Muscle of arm (tissue), 12 donors: ENCODE results near the gene RIN3. TPM values are rescaled to one million over a fixed set of nuclear protein-coding genes. Genes with fewer than 3 reads are reported as not detected.
"Not testable (repeated sequence)": the region's sequence is repeated elsewhere in the genome, so short reads cannot be mapped to it uniquely, and the experiment has no call there.

Experiments used
- DNase-seq: peaks from one replicate; pipeline ENCODE4 v3.0.0-alpha.2; 2013
- polyA plus RNA-seq, 12 donors: library from polyadenylated mRNA; unstranded; fragments of 120-200 nt; gene quantifications; one replicate each; pipeline ENCODE4 v1.2.1, GENCODE V29; 2013; ENCODE audit not compliant: insufficient read length in 12 of 12

RIN3 gene
- polyA plus RNA-seq, 12 donors: 9.8 to 50.6 (median 12.1) TPM; not detected in 1

DNA sequence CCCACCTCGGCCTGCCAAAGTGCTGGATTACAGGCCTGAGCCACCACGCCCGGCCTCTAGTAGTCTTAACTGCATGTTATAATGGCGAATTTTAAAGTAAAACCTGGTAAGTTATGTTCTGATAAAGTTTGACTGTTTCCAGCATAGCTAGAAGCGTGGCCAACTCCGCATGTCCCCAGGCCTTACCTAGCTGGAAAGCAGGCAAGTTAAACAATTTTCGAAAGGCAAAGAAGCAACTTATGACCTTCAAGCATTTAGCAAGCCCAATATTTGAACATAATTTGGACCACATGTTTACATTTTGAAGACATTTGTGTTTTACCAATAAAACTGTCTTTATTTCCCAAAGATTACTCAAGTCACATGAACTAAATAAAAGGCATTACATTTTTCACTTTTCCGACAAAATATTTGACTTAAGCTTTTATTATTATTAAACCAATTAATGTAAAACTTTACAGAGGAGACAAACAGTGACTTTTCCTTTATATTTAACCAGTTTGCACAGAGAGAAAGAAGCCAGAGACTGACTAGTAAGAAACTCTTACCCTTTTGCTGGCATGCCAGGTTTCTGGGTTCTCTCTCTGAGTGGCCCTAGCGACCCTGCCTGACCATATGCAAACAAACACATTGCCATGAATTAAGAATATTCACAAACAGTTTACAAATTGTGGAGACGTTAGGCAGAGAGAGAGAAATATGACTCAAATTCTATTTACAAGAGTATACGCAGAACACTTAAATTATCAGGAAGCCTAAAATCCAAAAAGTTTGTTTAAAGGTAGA is 106.3 kb downstream of the RIN3 start:
- DNase-seq: no peak

DNA sequence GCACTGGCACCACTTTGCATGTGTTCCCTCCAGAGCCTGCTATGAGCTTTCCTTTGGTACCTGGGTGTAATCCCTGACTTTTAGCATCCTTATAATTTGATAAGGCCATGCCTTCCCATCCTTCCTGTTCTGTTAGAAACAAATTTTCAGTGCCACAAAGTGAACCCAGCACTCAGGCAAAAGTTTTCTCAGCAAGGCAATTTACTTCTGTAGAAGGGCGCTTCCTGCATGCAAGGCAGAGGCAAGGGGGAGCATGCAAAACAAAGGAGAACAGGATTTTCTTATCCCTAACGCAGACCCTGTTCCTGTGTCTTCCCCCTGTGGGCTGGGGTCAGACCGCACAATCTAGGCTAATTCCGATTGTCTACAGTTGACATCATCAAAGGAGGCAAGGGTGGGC is 108.7 kb downstream of the RIN3 start:
- no peak for DNase-seq

DNA sequence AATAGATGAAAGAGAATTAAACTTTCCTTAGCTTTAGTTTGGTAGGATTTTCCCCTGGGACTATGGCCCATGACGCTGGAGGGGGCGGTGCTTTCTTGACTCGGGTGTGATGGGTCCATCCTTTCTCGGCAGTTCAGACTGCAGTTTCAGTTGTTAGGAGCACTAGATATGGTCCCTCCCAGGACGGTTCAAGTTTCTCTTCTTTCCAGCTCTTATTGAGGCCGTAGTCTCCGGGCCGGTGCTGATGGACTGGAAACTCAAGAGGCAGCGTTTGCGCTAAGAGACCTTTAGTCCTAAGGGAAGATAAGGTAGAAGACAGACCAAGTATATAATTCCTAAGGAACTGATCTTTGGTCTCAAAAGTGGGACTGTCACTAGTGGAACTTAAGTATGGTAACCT is 111.2 kb downstream of the RIN3 start:
- no peak for DNase-seq

GRCh38 chr14:92625213-92625612 is 111.6 kb downstream of the RIN3 start:
- no peak for DNase-seq

GRCh38 chr14:92626041-92626440 is 112.5 kb downstream of the RIN3 start:
- no peak for DNase-seq

DNA sequence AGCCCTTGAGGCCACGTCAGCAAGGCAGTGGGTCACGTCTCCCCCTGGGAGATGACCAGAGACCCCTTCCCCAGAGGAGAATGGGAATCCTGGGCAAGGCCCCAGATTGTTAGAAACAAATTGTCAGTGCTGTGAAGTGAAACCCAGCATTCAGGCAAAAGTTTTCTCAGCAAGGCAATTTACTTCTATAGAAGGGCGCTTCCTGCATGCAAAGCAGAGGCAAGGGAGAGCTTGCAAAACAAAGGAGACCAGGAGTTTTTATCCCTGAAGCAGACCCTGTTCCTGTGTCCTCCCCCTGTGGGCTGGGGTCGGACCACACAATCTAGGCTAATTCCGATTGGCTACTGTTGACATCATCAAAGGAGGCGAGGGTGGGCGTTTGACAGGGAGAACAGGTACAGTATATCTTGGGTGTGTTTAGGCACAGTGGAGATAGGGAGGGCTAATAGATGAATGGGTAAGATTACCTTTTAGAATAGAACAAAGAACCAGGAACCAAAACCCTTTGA is 114.2 kb downstream of the RIN3 start:
- DNase-seq: no peak

GRCh38 chr14:92628636-92629035 is 115.1 kb downstream of the RIN3 start:
- DNase-seq: no peak

GRCh38 chr14:92630367-92630766 is 116.8 kb downstream of the RIN3 start:
- DNase-seq: no peak

DNA sequence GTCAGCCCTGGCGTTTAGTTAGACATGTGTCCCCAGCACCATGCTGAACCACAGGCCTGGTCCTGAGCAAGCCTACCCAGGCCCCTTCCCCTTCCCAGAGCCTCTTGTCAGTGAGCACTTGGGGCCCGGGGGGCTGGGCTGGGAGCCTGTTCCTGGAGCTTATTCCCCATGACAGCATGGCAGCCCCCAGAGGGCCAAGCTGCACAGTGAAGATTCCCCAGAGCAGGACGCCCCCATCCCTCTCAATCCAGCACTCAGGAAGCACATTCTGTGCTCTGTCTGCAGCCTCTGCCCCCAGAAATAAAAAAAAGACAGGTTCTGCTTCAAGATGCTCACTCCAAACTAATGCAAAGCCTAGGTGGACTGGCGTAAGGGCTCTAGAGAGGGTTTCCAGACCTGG is 117.5 kb downstream of the RIN3 start:
- no peak for DNase-seq

- DNase-seq: no peak
Observed at GRCh38 chr14:92632546-92633273, 119.1 kb downstream of the RIN3 start.

- DNase-seq: no peak
Observed at GRCh38 chr14:92633274-92633616, 119.7 kb downstream of the RIN3 start.

GRCh38 chr14:92633724-92634123 is 120.1 kb downstream of the RIN3 start:
- no peak for DNase-seq

GRCh38 chr14:92635031-92635430 is 121.5 kb downstream of the RIN3 start:
- no peak for DNase-seq

DNA sequence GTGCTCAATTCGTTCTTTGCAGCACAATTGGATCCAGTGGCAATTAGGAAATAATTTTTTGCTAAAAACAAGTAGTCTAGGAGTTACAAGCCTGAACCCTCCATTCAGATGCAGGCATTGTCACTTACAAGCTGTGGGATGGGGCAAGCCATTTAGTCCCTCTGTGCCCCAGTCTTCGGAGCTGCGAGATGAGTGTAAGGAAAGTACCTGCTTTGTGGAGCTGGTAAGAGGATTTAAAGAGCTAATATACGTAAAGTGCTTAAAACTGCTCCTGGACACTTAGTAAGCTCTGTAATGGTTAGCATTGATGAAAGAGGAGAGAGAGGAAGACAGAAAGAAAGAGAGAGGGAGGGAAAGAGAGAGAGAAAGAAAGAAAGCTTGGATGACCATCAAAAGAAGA is 122.3 kb downstream of the RIN3 start:
- DNase-seq: no peak

GRCh38 chr14:92637228-92637627 is 123.6 kb downstream of the RIN3 start:
- DNase-seq: no peak

- DNase-seq: no peak
Observed at GRCh38 chr14:92637864-92638263, 124.3 kb downstream of the RIN3 start.

GRCh38 chr14:92638266-92638665 is 124.7 kb downstream of the RIN3 start:
- DNase-seq: no peak

DNA sequence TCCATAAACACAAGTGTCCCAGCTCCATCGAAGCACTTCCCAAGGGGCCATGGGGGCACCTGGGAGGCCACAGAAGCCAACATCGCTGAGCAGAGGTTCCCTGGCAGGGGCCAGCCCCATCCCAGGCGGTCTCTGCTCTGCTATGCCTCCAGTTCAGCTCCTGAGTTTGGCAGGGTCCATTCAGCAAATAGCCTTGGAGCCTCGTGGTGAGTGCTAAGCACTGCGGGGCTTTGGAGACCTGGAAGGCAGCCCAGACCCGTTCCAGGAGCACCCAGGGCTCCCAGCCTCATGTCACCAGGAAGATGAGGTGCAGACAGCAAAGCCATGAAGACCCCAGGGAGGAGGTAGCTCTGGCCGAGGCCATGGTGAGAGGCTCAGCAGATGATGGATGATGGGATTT is 125.3 kb downstream of the RIN3 start:
- DNase-seq: no peak

DNA sequence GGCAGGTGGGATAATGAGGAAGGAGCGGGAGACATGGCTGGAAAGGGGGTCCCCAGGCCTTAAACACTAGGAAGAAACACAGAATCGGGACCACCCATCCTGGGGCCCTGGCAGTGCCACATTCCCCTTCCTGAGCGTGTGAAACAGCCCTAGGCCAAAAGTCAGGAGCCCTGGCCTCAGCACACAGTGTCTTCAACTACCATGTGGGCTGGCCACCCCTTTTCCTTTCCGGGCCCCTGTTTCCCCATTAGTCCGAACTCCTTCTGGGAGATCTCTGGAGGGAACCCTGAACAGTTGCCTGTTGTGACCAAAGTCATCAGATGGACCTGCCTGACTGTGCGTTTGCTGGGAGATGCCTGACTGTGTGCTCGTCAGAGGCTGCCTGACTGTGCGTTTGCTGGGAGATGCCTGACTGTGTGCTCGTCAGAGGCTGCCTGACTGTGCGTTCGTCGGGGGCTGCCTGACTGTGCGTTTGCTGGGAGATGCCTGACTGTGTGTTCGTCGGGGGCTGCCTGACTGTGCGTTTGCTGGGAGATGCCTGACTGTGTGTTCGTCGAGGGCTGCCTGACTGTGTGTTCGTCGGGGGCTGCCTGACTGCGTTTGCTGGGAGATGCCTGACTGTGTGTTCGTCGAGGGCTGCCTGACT is 126.0 kb downstream of the RIN3 start:
- not testable (repeated sequence) for DNase-seq

DNA sequence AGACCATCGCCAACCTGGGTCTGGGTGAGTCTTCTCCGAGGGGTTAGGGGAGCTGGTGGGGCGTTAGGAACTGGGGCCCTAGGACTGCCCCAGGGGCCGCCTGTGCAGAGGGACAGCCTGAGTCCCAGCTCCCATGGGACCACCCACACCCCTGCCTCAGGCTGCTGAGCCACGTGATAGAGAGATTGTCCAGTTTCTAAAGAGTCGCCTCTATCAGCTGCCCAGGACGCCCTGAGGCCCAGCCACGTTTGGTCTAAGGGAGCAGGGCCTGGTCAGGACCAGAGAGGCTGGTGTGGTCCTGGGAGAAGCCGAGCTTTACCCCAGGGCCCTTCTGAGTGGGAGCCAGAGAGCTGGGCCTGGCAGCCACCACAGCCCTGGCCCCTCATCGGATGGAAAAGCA is 127.7 kb downstream of the RIN3 start:
- no peak for DNase-seq

DNA sequence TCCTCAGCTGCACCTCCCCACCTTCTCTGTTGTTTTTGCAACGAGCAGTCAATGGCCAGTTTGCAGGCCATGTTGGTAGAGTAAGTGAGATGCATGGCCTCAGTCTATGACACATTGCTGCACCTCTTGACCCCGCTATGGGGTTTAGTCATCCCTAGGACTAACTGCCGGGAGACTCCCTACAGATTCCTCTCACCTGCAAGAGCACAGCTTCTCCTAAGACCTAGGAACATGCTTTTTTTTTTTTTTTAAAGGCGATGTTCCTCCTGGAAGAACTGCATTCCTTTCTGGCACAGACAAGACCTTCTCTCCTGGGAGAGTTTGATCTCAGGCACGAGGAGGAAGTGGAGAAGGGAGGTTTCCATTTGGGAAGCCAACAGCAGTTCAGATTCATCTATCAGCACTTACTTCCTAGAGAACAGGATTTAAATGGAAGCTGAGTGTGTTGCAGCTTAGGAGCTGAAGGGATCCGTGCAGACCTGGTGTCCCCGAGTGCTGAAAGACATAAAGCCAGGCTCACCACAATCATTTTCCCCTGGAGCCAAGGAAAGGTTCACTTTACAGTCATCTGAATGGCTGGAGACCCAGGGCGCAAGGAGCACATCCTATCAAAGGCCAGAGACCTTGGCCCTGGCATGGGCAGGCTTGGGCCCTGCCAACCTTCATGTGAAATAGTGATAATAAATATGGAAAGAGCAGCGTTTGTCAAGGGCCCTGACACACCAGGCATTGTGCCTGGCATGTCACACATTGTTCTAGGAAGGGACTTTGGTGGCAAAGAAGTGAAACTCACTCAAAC is 130.8 kb downstream of the RIN3 start:
- no peak for DNase-seq

GRCh38 chr14:92644970-92645515 is 131.5 kb downstream of the RIN3 start:
- no peak for DNase-seq
